Left hindlimb (tissue), 1 donor: ENCODE measurements around the gene CEACAM1.
"Not testable (repeated sequence)": the region's sequence is repeated elsewhere in the genome, so short reads cannot be mapped to it uniquely, and the experiment has no call there.

Source experiments
- DNase-seq: peaks from one replicate; pipeline ENCODE4 v3.0.0-alpha.2; 2018

CEACAM1 gene

GRCh38 chr19:42472402-42473147 lies 55.7 kb downstream of the CEACAM1 start:
- DNase-seq: no peak

- no peak for DNase-seq
Observed at GRCh38 chr19:42471554-42472249, 56.6 kb downstream of the CEACAM1 start.

GRCh38 chr19:42469311-42470235 lies 58.7 kb downstream of the CEACAM1 start:
- DNase-seq: no peak

- peak; percentile 48 for DNase-seq
Observed at GRCh38 chr19:42468273-42468796, 59.9 kb downstream of the CEACAM1 start.

GRCh38 chr19:42467183-42467760 lies 61.0 kb downstream of the CEACAM1 start:
- no peak for DNase-seq

GRCh38 chr19:42466521-42467182 lies 61.6 kb downstream of the CEACAM1 start:
- no peak for DNase-seq

- no peak for DNase-seq
Observed at GRCh38 chr19:42465827-42466280, 62.4 kb downstream of the CEACAM1 start.

- DNase-seq: no peak
Observed at GRCh38 chr19:42461700-42462324, 66.5 kb downstream of the CEACAM1 start.

- DNase-seq: not testable (repeated sequence)
Observed at GRCh38 chr19:42461231-42461630, 67.0 kb downstream of the CEACAM1 start.

GRCh38 chr19:42459926-42460325 lies 68.4 kb downstream of the CEACAM1 start:
- no peak for DNase-seq
